Activated naive CD4-positive, alpha-beta T cell treated with anti-CD3 and anti-CD28 coated beads, Interleukin-2, amount 50 U/mL, for 24 hours (primary cell): Measurements from ENCODE around the gene DNPH1.

Experiments
- H3K27ac Mint-ChIP-seq: one replicate; pipeline ENCODE4 v1.8.0; 2021; ENCODE audit warnings: mild to moderate bottlenecking, mixed read lengths
- H3K27me3 Mint-ChIP-seq: one replicate; pipeline ENCODE4 v1.8.0; 2021; ENCODE audit warnings: mixed read lengths
- H3K36me3 Mint-ChIP-seq: one replicate; pipeline ENCODE4 v1.8.0; 2021; ENCODE audit warnings: mixed read lengths
- H3K4me1 Mint-ChIP-seq: one replicate; pipeline ENCODE4 v1.8.0; 2021; ENCODE audit warnings: mixed read lengths
- H3K4me3 Mint-ChIP-seq: one replicate; pipeline ENCODE4 v1.8.0; 2021; ENCODE audit warnings: mild to moderate bottlenecking, mixed read lengths
- H3K9me3 Mint-ChIP-seq: one replicate; pipeline ENCODE4 v1.8.0; 2021; ENCODE audit warnings: mixed read lengths

DNPH1 gene

DNA sequence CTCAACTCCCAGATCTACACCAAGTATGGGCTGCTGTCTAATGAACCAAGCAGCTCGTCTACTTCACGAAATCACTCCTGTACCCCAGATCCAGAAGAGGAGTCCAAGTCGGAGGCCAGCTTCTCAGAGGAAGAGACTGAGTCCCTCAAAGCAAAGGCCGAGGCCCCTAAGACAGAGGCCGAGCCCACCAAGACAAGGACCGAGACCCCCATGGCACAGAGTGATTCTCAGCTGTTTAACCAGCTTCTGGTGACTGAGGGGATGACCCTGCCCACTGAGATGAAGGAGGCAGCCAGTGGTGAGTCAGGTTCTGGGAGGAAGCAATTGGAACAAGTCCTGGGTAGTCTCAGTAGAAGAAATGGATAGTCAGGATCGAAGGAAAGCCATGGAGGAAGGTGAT lies 41.5 kb downstream of the DNPH1 start:
- Mint-ChIP-seq H3K27ac (no peak overlapping the region), H3K4me1 (peaks cover 66% of the 10 kb centered on the region), H3K36me3 (peaks cover 7% of the 10 kb centered on the region), H3K9me3 (no peaks in the 10 kb centered on the region), H3K4me3 (no peak overlapping the region), H3K27me3 (no peaks in the 10 kb centered on the region)

- peaks cover 4% of the 10 kb centered on the region for H3K36me3 Mint-ChIP-seq
- H3K27ac Mint-ChIP-seq = peak overlapping the region; percentile 52
- H3K4me3 Mint-ChIP-seq = no peak overlapping the region
- no peaks in the 10 kb centered on the region for H3K27me3 Mint-ChIP-seq
- no peaks in the 10 kb centered on the region for H3K9me3 Mint-ChIP-seq
- peaks cover 69% of the 10 kb centered on the region for H3K4me1 Mint-ChIP-seq
Observed at GRCh38 chr6:43186706-43187105, 42.6 kb downstream of the DNPH1 start.

- H3K4me3 Mint-ChIP-seq = no peak overlapping the region
- H3K27ac Mint-ChIP-seq = peak overlapping the region; percentile 52
- H3K9me3 Mint-ChIP-seq = no peaks in the 10 kb centered on the region
- peaks cover 4% of the 10 kb centered on the region for H3K36me3 Mint-ChIP-seq
- H3K27me3 Mint-ChIP-seq = no peaks in the 10 kb centered on the region
- H3K4me1 Mint-ChIP-seq = peaks cover 76% of the 10 kb centered on the region
Observed at GRCh38 chr6:43186019-43186418, 43.3 kb downstream of the DNPH1 start.

- H3K4me1 Mint-ChIP-seq = peaks cover 73% of the 10 kb centered on the region
Observed at GRCh38 chr6:43185391-43185985, 43.8 kb downstream of the DNPH1 start.

DNA sequence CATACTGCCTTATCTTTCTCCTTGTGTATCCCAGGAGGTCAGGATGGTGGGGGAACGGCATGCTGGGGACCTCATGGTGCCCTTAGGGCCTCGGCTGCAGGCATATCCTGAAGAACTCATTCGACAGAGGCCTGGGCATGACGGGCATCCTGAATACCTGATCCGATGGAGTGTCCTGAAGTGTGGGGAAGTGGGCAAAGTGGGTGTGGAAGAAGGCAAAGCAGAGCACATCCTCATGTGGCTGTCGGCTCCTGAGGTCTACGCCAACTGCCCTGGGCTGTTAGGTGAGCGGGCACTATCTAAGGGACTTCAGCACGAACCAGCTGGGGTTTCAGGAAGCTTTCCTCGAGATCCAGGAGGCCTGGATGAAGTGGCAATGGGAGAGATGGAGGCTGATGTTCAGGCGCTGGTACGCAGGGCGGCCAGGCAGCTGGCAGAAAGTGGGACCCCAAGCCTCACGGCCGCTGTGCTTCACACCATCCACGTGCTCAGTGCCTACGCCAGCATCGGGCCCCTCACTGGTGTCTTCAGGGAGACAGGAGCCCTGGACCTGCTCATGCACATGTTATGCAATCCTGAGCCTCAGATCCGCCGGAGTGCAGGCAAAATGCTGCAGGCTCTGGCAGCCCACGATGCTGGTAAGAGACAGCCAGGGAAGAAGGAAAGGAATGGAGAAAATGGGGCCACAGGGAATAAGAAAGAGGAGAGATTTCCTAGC lies 44.9 kb downstream of the DNPH1 start:
- peaks cover 1% of the 10 kb centered on the region for H3K36me3 Mint-ChIP-seq
- H3K27me3 Mint-ChIP-seq = no peaks in the 10 kb centered on the region
- peak overlapping the region; percentile 34 for H3K4me3 Mint-ChIP-seq
- no peaks in the 10 kb centered on the region for H3K9me3 Mint-ChIP-seq
- H3K27ac Mint-ChIP-seq = peak overlapping the region; percentile 77
- H3K4me1 Mint-ChIP-seq = peaks cover 67% of the 10 kb centered on the region

More at GRCh38 chr6:43185391-43185985, 43.8 kb downstream of the DNPH1 start:
- Mint-ChIP-seq H3K36me3 (peaks cover 4% of the 10 kb centered on the region), H3K9me3 (no peaks in the 10 kb centered on the region), H3K27ac (peak overlapping the region; percentile 82), H3K4me3 (peak overlapping the region; percentile 49), H3K27me3 (no peaks in the 10 kb centered on the region)

GRCh38 chr6:43183441-43183840 lies 45.8 kb downstream of the DNPH1 start:
- no peaks in the 10 kb centered on the region for H3K27me3 Mint-ChIP-seq
- H3K27ac Mint-ChIP-seq = peak overlapping the region; percentile 88
- H3K36me3 Mint-ChIP-seq = peaks cover 1% of the 10 kb centered on the region
- no peaks in the 10 kb centered on the region for H3K9me3 Mint-ChIP-seq
- H3K4me1 Mint-ChIP-seq = peaks cover 64% of the 10 kb centered on the region
- H3K4me3 Mint-ChIP-seq = peak overlapping the region; percentile 95

DNA sequence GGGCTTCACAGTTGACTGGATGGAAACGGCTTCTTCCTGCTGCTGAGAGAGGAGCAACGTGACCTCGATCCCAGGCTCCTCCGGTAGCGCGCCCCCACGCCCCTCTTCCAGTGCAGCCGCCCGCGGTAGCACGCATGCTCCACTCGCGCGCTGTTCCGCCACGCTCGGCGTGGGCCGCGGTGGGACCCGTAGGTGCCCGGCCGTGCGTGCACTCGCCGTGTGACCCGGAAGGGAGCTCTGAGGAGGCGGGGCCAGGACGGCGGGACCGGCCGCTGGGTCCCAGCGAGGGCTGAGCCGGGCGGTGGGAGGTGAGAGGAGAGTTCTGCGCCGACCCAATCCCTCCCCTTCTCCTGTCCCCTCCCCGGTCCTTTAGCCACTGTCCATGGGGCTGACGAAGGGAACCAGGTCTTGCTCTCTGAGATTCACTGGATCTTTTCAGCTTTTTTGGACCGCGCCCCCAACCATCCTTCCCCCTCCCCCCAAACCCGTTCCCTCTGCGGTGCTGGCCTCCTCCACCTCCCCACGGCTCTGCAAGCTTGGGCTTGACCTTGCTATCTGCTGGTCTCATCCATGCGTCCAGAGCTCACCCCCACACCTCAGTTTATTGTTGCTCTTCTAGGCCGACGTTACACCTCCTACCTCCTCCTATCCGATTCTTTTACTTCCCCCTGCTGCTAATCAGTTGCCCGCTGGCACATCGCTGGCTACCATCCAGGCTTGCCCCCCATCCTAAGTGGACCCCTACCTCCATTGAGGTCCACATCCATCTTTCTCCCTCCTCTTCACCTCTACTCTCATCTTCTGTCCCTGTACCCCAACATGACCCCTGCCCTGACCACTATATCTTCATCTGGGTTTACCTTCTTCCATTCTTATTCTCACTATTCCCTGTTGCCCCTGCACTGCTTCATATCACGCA lies 47.1 kb downstream of the DNPH1 start, which contains the start of gene CUL9:
TSS of gene CUL9 (plus strand) at position 255 of the 919 bp plus-strand sequence. CDS start 2,115 bp downstream, outside the sequence.
- peak within 1 kb of the TSS; percentile 95 for H3K4me3 Mint-ChIP-seq
- peaks cover 55% of the 10 kb centered on the region for H3K4me1 Mint-ChIP-seq
- H3K9me3 Mint-ChIP-seq = no peaks in the 10 kb centered on the region
- peaks cover 1% of the 10 kb centered on the region for H3K36me3 Mint-ChIP-seq
- H3K27me3 Mint-ChIP-seq = no peaks in the 10 kb centered on the region
- peak within 1 kb of the TSS; percentile 88 for H3K27ac Mint-ChIP-seq

- H3K36me3 Mint-ChIP-seq = peaks cover 1% of the 10 kb centered on the region
Observed at GRCh38 chr6:43181621-43181941, 47.7 kb downstream of the DNPH1 start.

GRCh38 chr6:43180985-43181384 lies 48.3 kb downstream of the DNPH1 start:
- peaks cover 4% of the 10 kb centered on the region for H3K36me3 Mint-ChIP-seq

More at GRCh38 chr6:43181621-43181941, 47.7 kb downstream of the DNPH1 start:
- no peaks in the 10 kb centered on the region for H3K27me3 Mint-ChIP-seq
- peak overlapping the region; percentile 95 for H3K4me3 Mint-ChIP-seq
- H3K4me1 Mint-ChIP-seq = peaks cover 52% of the 10 kb centered on the region
- peak overlapping the region; percentile 75 for H3K27ac Mint-ChIP-seq
- no peaks in the 10 kb centered on the region for H3K9me3 Mint-ChIP-seq

DNA sequence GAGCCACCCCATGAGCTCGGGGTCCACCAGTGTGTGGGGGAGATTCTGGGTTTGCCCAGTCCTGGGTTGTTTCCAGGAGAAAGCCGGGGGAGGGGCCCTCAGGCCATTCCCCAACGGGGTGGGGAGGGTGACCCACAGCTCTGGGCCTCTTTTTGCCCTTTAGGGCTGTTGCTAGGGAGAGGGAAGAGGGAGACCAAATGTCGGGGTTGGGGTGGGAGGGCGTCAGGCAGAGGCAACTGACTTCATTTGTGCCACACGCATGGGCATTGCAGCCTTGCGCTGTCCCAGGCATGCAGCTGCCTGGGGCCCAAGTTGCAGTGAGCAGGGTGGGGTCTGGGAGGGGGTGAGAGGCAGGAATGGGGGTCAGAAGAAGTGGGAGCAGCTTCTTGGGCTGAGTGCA lies 49.2 kb downstream of the DNPH1 start:
- Mint-ChIP-seq H3K36me3 (peaks cover 3% of the 10 kb centered on the region), H3K4me3 (no peak overlapping the region), H3K9me3 (no peaks in the 10 kb centered on the region), H3K27ac (no peak overlapping the region), H3K27me3 (no peaks in the 10 kb centered on the region), H3K4me1 (peaks cover 46% of the 10 kb centered on the region)

More at GRCh38 chr6:43180985-43181384, 48.3 kb downstream of the DNPH1 start:
- Mint-ChIP-seq H3K27ac (peak overlapping the region; percentile 75), H3K4me3 (peak overlapping the region; percentile 95), H3K27me3 (no peaks in the 10 kb centered on the region), H3K4me1 (peaks cover 48% of the 10 kb centered on the region), H3K9me3 (no peaks in the 10 kb centered on the region)

DNA sequence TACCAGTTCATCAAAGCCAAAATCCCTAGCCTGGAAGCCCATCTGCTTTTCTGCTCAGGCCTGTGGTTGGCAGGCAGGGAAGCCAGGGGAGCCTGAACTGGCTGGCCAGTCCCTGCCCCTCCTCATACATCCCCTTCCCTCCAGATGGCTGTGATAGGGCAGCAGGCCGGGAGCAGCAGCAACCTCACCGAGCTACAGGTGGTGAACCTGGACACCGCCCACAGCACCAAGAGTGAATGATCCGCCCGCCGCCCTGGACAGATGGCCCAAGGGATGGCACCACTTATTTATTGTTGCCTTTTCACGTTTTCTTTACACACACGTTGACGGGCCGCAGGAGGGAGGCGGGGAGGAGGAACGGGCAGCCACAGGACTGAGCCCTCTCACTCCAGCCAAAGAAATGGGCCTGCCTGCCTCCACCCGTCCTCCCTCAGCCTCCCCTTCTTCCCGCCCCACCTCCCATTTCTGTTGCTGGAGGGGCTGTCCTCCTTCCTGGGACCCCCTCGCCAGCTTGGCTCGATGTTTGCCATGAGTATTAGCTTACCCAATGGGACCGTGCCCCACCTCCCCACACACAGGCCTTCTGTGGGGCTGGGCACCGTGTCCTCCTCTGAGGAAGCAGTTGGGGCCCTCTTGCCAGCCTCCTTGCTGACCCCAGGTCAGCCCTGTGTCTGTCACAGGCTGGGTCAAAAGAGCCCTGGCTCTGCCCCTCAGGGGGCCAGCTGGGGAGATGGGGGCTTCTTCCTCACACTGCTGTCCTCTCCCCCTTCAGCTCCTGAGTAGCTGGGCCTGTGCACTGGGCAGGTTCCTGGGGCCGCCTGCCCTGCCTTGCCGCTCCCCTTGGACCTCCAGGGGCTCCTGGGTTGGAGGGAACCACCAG lies 50.1 kb downstream of the DNPH1 start:
- Mint-ChIP-seq H3K36me3 (peaks cover 3% of the 10 kb centered on the region), H3K4me3 (no peak overlapping the region), H3K27me3 (no peaks in the 10 kb centered on the region), H3K27ac (no peak overlapping the region), H3K9me3 (no peaks in the 10 kb centered on the region), H3K4me1 (peaks cover 45% of the 10 kb centered on the region)

- H3K4me3 Mint-ChIP-seq = no peak overlapping the region
- H3K9me3 Mint-ChIP-seq = no peaks in the 10 kb centered on the region
- peaks cover 44% of the 10 kb centered on the region for H3K4me1 Mint-ChIP-seq
- H3K27me3 Mint-ChIP-seq = no peaks in the 10 kb centered on the region
- H3K36me3 Mint-ChIP-seq = peaks cover 3% of the 10 kb centered on the region
- no peak overlapping the region for H3K27ac Mint-ChIP-seq
Observed at GRCh38 chr6:43178150-43178549, 51.1 kb downstream of the DNPH1 start.

DNA sequence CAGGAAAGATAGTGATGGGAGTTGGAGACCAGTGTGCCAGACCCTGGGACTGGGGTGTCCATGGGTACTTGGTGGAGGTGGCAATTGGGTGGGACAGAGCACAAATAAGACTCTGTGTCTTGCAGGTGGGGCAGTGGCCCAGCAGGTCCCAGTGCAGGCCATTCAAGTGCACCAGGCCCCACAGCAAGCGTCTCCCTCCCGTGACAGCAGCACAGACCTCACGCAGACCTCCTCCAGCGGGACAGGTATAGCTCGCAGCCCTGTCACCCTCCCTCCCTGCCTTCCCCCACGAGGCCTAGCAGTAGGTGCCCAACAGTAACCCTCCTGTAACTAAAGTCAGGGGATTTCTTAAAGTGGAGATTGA lies 52.9 kb downstream of the DNPH1 start:
- peaks cover 42% of the 10 kb centered on the region for H3K4me1 Mint-ChIP-seq
- no peak overlapping the region for H3K4me3 Mint-ChIP-seq
- no peaks in the 10 kb centered on the region for H3K9me3 Mint-ChIP-seq
- H3K36me3 Mint-ChIP-seq = peaks cover 6% of the 10 kb centered on the region
- no peaks in the 10 kb centered on the region for H3K27me3 Mint-ChIP-seq
- H3K27ac Mint-ChIP-seq = no peak overlapping the region

GRCh38 chr6:43175676-43176422 lies 53.4 kb downstream of the DNPH1 start:
- Mint-ChIP-seq H3K27ac (no peak overlapping the region), H3K4me3 (no peak overlapping the region), H3K4me1 (peaks cover 38% of the 10 kb centered on the region), H3K36me3 (peaks cover 6% of the 10 kb centered on the region), H3K9me3 (no peaks in the 10 kb centered on the region), H3K27me3 (no peaks in the 10 kb centered on the region)
